IMR-90 (cell line): ENCODE measurements around the gene OSM.

Experiments used
- POLR2A ChIP-seq: IDR thresholded peaks from 2 replicates; pipeline ENCODE4 v1.6.1; 2012; ENCODE audit warnings: mild to moderate bottlenecking, low read depth, low read length
- TF ChIP-seq, protein P1 (sequence below): conservative IDR thresholded peaks from 2 replicates; pipeline ENCODE4 v1.5.1; 2012; ENCODE audit warnings: mild to moderate bottlenecking, low read depth, low read length, improper control_type of control experiment

DNA sequence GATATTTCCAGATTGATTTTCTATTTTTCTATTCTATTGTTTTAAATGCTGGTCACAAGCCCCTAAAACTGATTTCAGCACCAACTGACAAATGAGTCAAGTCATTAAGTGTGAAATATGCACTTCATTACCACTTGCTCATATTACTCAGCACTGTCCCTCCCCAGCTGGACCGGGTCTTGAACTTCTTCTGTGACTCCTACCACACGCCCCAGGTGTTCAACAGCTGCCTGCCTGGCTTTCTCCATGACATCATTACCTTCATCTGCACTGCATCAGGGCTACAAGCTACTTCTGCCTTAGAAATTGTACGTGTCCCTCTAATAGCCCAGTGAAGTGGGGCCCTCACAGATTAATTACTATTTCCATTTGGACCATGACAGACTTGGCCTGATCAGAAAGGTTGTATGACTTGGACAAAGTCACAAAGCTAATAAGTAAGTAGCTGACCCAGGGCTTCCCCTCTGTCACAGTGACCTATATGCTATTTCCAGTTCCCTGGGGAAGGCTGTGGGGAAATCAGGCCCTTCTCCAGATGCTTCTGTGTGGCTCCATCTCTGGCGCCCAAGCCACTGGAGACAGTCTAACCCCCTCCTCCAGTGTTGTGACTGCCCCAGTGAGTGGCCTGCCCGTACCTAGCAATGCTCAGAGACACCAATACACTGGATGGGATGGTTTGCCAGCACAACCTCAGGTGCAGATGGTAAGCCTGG, 42.0 kb upstream of the OSM start:
- no peak for TF ChIP-seq POLR2A
- TF ChIP-seq, protein P1, sequence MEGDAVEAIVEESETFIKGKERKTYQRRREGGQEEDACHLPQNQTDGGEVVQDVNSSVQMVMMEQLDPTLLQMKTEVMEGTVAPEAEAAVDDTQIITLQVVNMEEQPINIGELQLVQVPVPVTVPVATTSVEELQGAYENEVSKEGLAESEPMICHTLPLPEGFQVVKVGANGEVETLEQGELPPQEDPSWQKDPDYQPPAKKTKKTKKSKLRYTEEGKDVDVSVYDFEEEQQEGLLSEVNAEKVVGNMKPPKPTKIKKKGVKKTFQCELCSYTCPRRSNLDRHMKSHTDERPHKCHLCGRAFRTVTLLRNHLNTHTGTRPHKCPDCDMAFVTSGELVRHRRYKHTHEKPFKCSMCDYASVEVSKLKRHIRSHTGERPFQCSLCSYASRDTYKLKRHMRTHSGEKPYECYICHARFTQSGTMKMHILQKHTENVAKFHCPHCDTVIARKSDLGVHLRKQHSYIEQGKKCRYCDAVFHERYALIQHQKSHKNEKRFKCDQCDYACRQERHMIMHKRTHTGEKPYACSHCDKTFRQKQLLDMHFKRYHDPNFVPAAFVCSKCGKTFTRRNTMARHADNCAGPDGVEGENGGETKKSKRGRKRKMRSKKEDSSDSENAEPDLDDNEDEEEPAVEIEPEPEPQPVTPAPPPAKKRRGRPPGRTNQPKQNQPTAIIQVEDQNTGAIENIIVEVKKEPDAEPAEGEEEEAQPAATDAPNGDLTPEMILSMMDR = no peak
